ENCODE results near the gene GPBP1L1.

The GPBP1L1 gene

GRCh38 chr1:45644661-45645060 is 41.7 kb downstream of the GPBP1L1 start:
- H3K27ac ChIP-seq (ENCODE audit: insufficient read depth, low read length, poor library complexity, severe bottlenecking) = no peak overlapping the region
- no peak for DNase-seq

GRCh38 chr1:45643978-45644377 is 42.4 kb downstream of the GPBP1L1 start:
- H3K27ac ChIP-seq (ENCODE audit: insufficient read depth, low read length, poor library complexity, severe bottlenecking) = no peak overlapping the region
- H3K9me3 ChIP-seq (ENCODE audit: control insufficient read depth, low read length) = no peaks in the 10 kb centered on the region
- H3K4me3 ChIP-seq (ENCODE audit: insufficient read depth, low read depth, low read length, poor library complexity, severe bottlenecking) = no peak overlapping the region
- no peaks in the 10 kb centered on the region for H3K27me3 ChIP-seq (replicated peaks; ENCODE audit: control insufficient read depth, insufficient read depth, low read length, poor library complexity, severe bottlenecking)
- no peaks in the 10 kb centered on the region for H3K4me1 ChIP-seq (ENCODE audit: control insufficient read depth, insufficient read depth, low read length, poor library complexity, severe bottlenecking)
- peaks cover 70% of the 10 kb centered on the region for H3K36me3 ChIP-seq (ENCODE audit: control insufficient read depth, insufficient read depth, low read length)
- DNase-seq = no peak

More at GRCh38 chr1:45644661-45645060, 41.7 kb downstream of the GPBP1L1 start:
- H3K4me3 ChIP-seq (ENCODE audit: insufficient read depth, low read depth, low read length, poor library complexity, severe bottlenecking) = no peak overlapping the region
- no peaks in the 10 kb centered on the region for H3K4me1 ChIP-seq (ENCODE audit: control insufficient read depth, insufficient read depth, low read length, poor library complexity, severe bottlenecking)
- H3K9me3 ChIP-seq (ENCODE audit: control insufficient read depth, low read length) = no peaks in the 10 kb centered on the region
- H3K36me3 ChIP-seq (ENCODE audit: control insufficient read depth, insufficient read depth, low read length) = peaks cover 65% of the 10 kb centered on the region
- no peaks in the 10 kb centered on the region for H3K27me3 ChIP-seq (replicated peaks; ENCODE audit: control insufficient read depth, insufficient read depth, low read length, poor library complexity, severe bottlenecking)

- Histone ChIP-seq H3K9me3 (ENCODE audit: control insufficient read depth, low read length) (no peaks in the 10 kb centered on the region), H3K4me1 (ENCODE audit: control insufficient read depth, insufficient read depth, low read length, poor library complexity, severe bottlenecking) (no peaks in the 10 kb centered on the region), H3K27me3 (replicated peaks; ENCODE audit: control insufficient read depth, insufficient read depth, low read length, poor library complexity, severe bottlenecking) (no peaks in the 10 kb centered on the region), H3K4me3 (ENCODE audit: insufficient read depth, low read depth, low read length, poor library complexity, severe bottlenecking) (no peak overlapping the region), H3K27ac (ENCODE audit: insufficient read depth, low read length, poor library complexity, severe bottlenecking) (no peak overlapping the region), H3K36me3 (ENCODE audit: control insufficient read depth, insufficient read depth, low read length) (peaks cover 70% of the 10 kb centered on the region)
- no peak for DNase-seq
These were observed 43.0 kb downstream of the GPBP1L1 start for GRCh38 chr1:45643321-45643720.

- no peak for DNase-seq
- H3K9me3 ChIP-seq (ENCODE audit: control insufficient read depth, low read length) = no peaks in the 10 kb centered on the region
- H3K4me1 ChIP-seq (ENCODE audit: control insufficient read depth, insufficient read depth, low read length, poor library complexity, severe bottlenecking) = no peaks in the 10 kb centered on the region
- H3K36me3 ChIP-seq (ENCODE audit: control insufficient read depth, insufficient read depth, low read length) = peaks cover 74% of the 10 kb centered on the region
- no peak overlapping the region for H3K27ac ChIP-seq (ENCODE audit: insufficient read depth, low read length, poor library complexity, severe bottlenecking)
- no peaks in the 10 kb centered on the region for H3K27me3 ChIP-seq (replicated peaks; ENCODE audit: control insufficient read depth, insufficient read depth, low read length, poor library complexity, severe bottlenecking)
- H3K4me3 ChIP-seq (ENCODE audit: insufficient read depth, low read depth, low read length, poor library complexity, severe bottlenecking) = no peak overlapping the region
These were observed 46.0 kb downstream of the GPBP1L1 start for GRCh38 chr1:45640293-45640692.

GRCh38 chr1:45635211-45635610 is 51.1 kb downstream of the GPBP1L1 start:
- no peak for DNase-seq

GRCh38 chr1:45630429-45630828 is 55.9 kb downstream of the GPBP1L1 start:
- Histone ChIP-seq H3K4me3 (ENCODE audit: insufficient read depth, low read depth, low read length, poor library complexity, severe bottlenecking) (no peak overlapping the region), H3K36me3 (ENCODE audit: control insufficient read depth, insufficient read depth, low read length) (peaks cover 78% of the 10 kb centered on the region), H3K9me3 (ENCODE audit: control insufficient read depth, low read length) (no peaks in the 10 kb centered on the region), H3K4me1 (ENCODE audit: control insufficient read depth, insufficient read depth, low read length, poor library complexity, severe bottlenecking) (no peaks in the 10 kb centered on the region), H3K27ac (ENCODE audit: insufficient read depth, low read length, poor library complexity, severe bottlenecking) (no peak overlapping the region), H3K27me3 (replicated peaks; ENCODE audit: control insufficient read depth, insufficient read depth, low read length, poor library complexity, severe bottlenecking) (no peaks in the 10 kb centered on the region)
- DNase-seq = no peak

More at GRCh38 chr1:45635211-45635610, 51.1 kb downstream of the GPBP1L1 start:
- Histone ChIP-seq H3K27me3 (replicated peaks; ENCODE audit: control insufficient read depth, insufficient read depth, low read length, poor library complexity, severe bottlenecking) (no peaks in the 10 kb centered on the region), H3K4me1 (ENCODE audit: control insufficient read depth, insufficient read depth, low read length, poor library complexity, severe bottlenecking) (no peaks in the 10 kb centered on the region), H3K27ac (ENCODE audit: insufficient read depth, low read length, poor library complexity, severe bottlenecking) (no peak overlapping the region), H3K9me3 (ENCODE audit: control insufficient read depth, low read length) (no peaks in the 10 kb centered on the region), H3K36me3 (ENCODE audit: control insufficient read depth, insufficient read depth, low read length) (peaks cover 90% of the 10 kb centered on the region), H3K4me3 (ENCODE audit: insufficient read depth, low read depth, low read length, poor library complexity, severe bottlenecking) (no peak overlapping the region)

GRCh38 chr1:45629035-45629434 is 57.3 kb downstream of the GPBP1L1 start:
- DNase-seq = no peak
- H3K27me3 ChIP-seq (replicated peaks; ENCODE audit: control insufficient read depth, insufficient read depth, low read length, poor library complexity, severe bottlenecking) = no peaks in the 10 kb centered on the region
- H3K36me3 ChIP-seq (ENCODE audit: control insufficient read depth, insufficient read depth, low read length) = peaks cover 69% of the 10 kb centered on the region
- H3K27ac ChIP-seq (ENCODE audit: insufficient read depth, low read length, poor library complexity, severe bottlenecking) = no peak overlapping the region
- no peaks in the 10 kb centered on the region for H3K9me3 ChIP-seq (ENCODE audit: control insufficient read depth, low read length)
- H3K4me3 ChIP-seq (ENCODE audit: insufficient read depth, low read depth, low read length, poor library complexity, severe bottlenecking) = no peak overlapping the region
- H3K4me1 ChIP-seq (ENCODE audit: control insufficient read depth, insufficient read depth, low read length, poor library complexity, severe bottlenecking) = no peaks in the 10 kb centered on the region

- H3K27me3 ChIP-seq (replicated peaks; ENCODE audit: control insufficient read depth, insufficient read depth, low read length, poor library complexity, severe bottlenecking) = no peaks in the 10 kb centered on the region
- H3K4me3 ChIP-seq (ENCODE audit: insufficient read depth, low read depth, low read length, poor library complexity, severe bottlenecking) = no peak within 1 kb of the TSS
- H3K27ac ChIP-seq (ENCODE audit: insufficient read depth, low read length, poor library complexity, severe bottlenecking) = no peak within 1 kb of the TSS
- no peaks in the 10 kb centered on the region for H3K4me1 ChIP-seq (ENCODE audit: control insufficient read depth, insufficient read depth, low read length, poor library complexity, severe bottlenecking)
- DNase-seq = no peak
- H3K9me3 ChIP-seq (ENCODE audit: control insufficient read depth, low read length) = no peaks in the 10 kb centered on the region
- peaks cover 28% of the 10 kb centered on the region for H3K36me3 ChIP-seq (ENCODE audit: control insufficient read depth, insufficient read depth, low read length)
These were observed 62.4 kb downstream of the GPBP1L1 start, which contains the start of gene CCDC17 for GRCh38 chr1:45623972-45624371. CCDC17 (minus strand) TSS chr1:45624054; CDS start chr1:45623909, 145 bp downstream.

- H3K27me3 ChIP-seq (replicated peaks; ENCODE audit: control insufficient read depth, insufficient read depth, low read length, poor library complexity, severe bottlenecking) = no peaks in the 10 kb centered on the region
- no peak for DNase-seq
- H3K4me3 ChIP-seq (ENCODE audit: insufficient read depth, low read depth, low read length, poor library complexity, severe bottlenecking) = no peak overlapping the region
- peaks cover 27% of the 10 kb centered on the region for H3K36me3 ChIP-seq (ENCODE audit: control insufficient read depth, insufficient read depth, low read length)
- no peak overlapping the region for H3K27ac ChIP-seq (ENCODE audit: insufficient read depth, low read length, poor library complexity, severe bottlenecking)
- H3K4me1 ChIP-seq (ENCODE audit: control insufficient read depth, insufficient read depth, low read length, poor library complexity, severe bottlenecking) = no peaks in the 10 kb centered on the region
- H3K9me3 ChIP-seq (ENCODE audit: control insufficient read depth, low read length) = no peaks in the 10 kb centered on the region
These were observed 63.6 kb downstream of the GPBP1L1 start for GRCh38 chr1:45622524-45623394.

- peaks cover 30% of the 10 kb centered on the region for H3K36me3 ChIP-seq (ENCODE audit: control insufficient read depth, insufficient read depth, low read length)
- H3K9me3 ChIP-seq (ENCODE audit: control insufficient read depth, low read length) = no peaks in the 10 kb centered on the region
- no peaks in the 10 kb centered on the region for H3K27me3 ChIP-seq (replicated peaks; ENCODE audit: control insufficient read depth, insufficient read depth, low read length, poor library complexity, severe bottlenecking)
- no peak overlapping the region for H3K27ac ChIP-seq (ENCODE audit: insufficient read depth, low read length, poor library complexity, severe bottlenecking)
- DNase-seq = no peak
- no peak overlapping the region for H3K4me3 ChIP-seq (ENCODE audit: insufficient read depth, low read depth, low read length, poor library complexity, severe bottlenecking)
- H3K4me1 ChIP-seq (ENCODE audit: control insufficient read depth, insufficient read depth, low read length, poor library complexity, severe bottlenecking) = no peaks in the 10 kb centered on the region
These were observed 64.3 kb downstream of the GPBP1L1 start for GRCh38 chr1:45621895-45622523.
